Activated naive CD4-positive, alpha-beta T cell treated with Interleukin-2 at 50 U/mL for 16 hours (primary cell): ENCODE data around the gene MBP.

Experiments used
- DNase-seq: peaks from one replicate; pipeline ENCODE4 v3.0.0-alpha.2; 2020

MBP gene

DNA sequence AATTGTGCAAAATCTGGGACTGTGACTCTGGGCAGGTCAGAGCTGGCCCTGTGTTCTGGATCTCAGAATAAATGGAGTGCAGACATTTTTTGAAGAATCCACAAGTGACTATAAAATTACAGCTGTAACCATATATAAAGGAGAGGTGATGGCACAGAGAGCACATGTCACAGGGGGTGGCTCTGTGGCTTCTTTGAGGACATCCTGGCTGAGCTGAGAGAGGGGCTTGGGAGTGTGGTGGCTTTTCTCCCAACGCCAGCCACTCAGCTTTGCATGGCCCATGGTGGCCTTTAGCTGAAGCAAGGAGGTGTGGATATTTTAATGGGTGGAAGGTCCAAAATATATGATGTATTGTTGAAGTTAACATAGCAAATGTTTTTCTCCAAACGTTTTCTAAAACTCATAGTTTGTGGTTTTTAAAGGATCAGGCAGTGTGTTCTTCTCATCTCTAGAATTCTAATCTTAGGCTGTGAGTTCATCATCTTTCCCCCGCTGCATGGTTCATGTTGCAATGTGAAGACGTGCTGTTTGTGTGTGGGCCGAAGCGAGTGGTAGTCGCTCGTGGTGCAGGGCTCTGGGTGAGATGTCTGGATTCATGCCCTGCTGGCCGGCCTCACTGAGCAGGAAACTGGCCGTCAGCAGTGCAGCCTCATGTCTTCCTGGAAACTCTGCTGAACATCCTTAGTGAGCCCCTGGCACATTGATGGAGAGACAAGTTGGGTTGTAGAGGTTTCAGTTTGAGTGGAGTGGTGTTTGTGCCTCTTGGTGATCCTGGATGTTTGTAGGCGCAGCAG, 200.4 kb downstream of the MBP start:
- no peak for DNase-seq

- no peak for DNase-seq
Measured at GRCh38 chr18:76931171-76931570, 201.4 kb downstream of the MBP start.
